Upper lobe of left lung (tissue), 4 donors: ENCODE data around the gene TTC23L.

Experiments
- EP300 ChIP-seq, 4 donors: sonication (generic); formaldehyde crosslinking; IDR thresholded peaks; one replicate each; pipeline ENCODE4 v1.5.1; 2017; ENCODE audit warnings: antibody characterized with exemption in 4 of 4, control low read depth in 2 of 4
- POLR2A ChIP-seq, 4 donors: fragments of 450-650 bp; IDR thresholded peaks; one replicate each; pipeline ENCODE4 v1.5.1; 2016 to 2017; ENCODE audit warnings: antibody characterized with exemption in 4 of 4, mild to moderate bottlenecking in 2 of 4
- POLR2AphosphoS5 ChIP-seq, 2 donors: sonication (generic); formaldehyde crosslinking; IDR thresholded peaks; one replicate each; pipeline ENCODE4 v1.5.1; 2017; ENCODE audit warnings: antibody characterized with exemption in 2 of 2
- TF ChIP-seq, protein P1 (sequence below), 6 experiments: fragments of 450-650 bp in 4 of 6; fragments of 200-600 bp in 2 of 6; sonication (generic) in 2 of 6; IDR thresholded peaks; one replicate each; pipeline ENCODE4 v1.5.1; 2016 to 2019; ENCODE audit warnings: antibody characterized with exemption in 6 of 6

DNA sequence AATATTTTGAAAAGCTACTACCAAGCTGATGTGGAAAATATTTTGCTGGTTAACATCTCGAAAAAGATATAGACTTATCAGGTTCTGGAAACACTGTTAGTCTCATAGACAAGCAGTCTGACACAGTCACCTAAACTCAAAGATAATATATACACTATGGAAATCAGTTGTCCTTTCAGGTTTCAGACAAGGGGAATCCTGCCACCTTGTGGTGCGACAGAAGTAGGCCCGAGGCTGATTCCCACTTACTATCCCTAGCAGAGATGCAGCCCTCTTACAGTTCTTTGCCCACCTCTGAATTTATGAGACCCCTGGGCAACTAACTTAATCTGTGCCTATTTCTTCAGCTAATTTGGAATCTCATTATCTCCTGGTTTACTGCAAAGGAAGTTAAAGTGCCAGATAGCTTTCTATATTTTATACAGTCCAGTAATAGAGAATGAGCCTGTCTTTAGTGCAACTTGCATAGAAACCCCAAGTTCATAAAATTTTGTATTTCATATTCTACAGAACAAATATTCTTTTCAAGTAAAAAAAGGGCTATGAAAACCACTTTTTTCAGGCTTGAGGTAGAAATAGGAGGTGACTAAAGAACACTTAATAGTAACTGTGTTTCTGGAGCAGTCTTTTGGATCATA, 59.4 kb downstream of the TTC23L start:
- TF ChIP-seq, protein P1, sequence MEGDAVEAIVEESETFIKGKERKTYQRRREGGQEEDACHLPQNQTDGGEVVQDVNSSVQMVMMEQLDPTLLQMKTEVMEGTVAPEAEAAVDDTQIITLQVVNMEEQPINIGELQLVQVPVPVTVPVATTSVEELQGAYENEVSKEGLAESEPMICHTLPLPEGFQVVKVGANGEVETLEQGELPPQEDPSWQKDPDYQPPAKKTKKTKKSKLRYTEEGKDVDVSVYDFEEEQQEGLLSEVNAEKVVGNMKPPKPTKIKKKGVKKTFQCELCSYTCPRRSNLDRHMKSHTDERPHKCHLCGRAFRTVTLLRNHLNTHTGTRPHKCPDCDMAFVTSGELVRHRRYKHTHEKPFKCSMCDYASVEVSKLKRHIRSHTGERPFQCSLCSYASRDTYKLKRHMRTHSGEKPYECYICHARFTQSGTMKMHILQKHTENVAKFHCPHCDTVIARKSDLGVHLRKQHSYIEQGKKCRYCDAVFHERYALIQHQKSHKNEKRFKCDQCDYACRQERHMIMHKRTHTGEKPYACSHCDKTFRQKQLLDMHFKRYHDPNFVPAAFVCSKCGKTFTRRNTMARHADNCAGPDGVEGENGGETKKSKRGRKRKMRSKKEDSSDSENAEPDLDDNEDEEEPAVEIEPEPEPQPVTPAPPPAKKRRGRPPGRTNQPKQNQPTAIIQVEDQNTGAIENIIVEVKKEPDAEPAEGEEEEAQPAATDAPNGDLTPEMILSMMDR (IDR thresholded peaks at IDR 0.05), result peak; percentile 63 to 78 (median 68)
- TF ChIP-seq POLR2A (IDR thresholded peaks at IDR 0.05), result no peak
- no peak for TF ChIP-seq POLR2AphosphoS5 (IDR thresholded peaks at IDR 0.05)
- no peak for TF ChIP-seq EP300 (IDR thresholded peaks at IDR 0.05)
